Measurements from ENCODE around the gene L3MBTL3.

Gene L3MBTL3

GRCh38 chr6:130119211-130119610, 100.8 kb downstream of the L3MBTL3 start:
- in situ Hi-C loops (cut with MboI; ENCODE audit: low pct_unique_long_range_greater_than_20kb, low sequenced_read_pairs, unreplicated experiment) = no loop called here
- DNase-seq (ENCODE audit: low spot score) = no peak
- TF ChIP-seq CTCF (IDR thresholded peaks at IDR 0.05; ENCODE audit: extremely low read depth, insufficient read depth, missing control alignments) = no peak

- no peak for DNase-seq (ENCODE audit: low spot score)
- in situ Hi-C loops (cut with MboI; ENCODE audit: low pct_unique_long_range_greater_than_20kb, low sequenced_read_pairs, unreplicated experiment) = no loop called here
- no peak for TF ChIP-seq CTCF (IDR thresholded peaks at IDR 0.05; ENCODE audit: extremely low read depth, insufficient read depth, missing control alignments)
Measured at GRCh38 chr6:130120731-130121130, 102.3 kb downstream of the L3MBTL3 start.

GRCh38 chr6:130122243-130122642, 103.9 kb downstream of the L3MBTL3 start:
- no peak for DNase-seq (ENCODE audit: low spot score)
- TF ChIP-seq CTCF (IDR thresholded peaks at IDR 0.05; ENCODE audit: extremely low read depth, insufficient read depth, missing control alignments) = no peak
- in situ Hi-C loops (cut with MboI; ENCODE audit: low pct_unique_long_range_greater_than_20kb, low sequenced_read_pairs, unreplicated experiment) = no loop called here

- in situ Hi-C loops (cut with MboI; ENCODE audit: low pct_unique_long_range_greater_than_20kb, low sequenced_read_pairs, unreplicated experiment) = no loop called here
- no peak for DNase-seq (ENCODE audit: low spot score)
- TF ChIP-seq CTCF (IDR thresholded peaks at IDR 0.05; ENCODE audit: extremely low read depth, insufficient read depth, missing control alignments) = no peak
Measured at GRCh38 chr6:130127195-130127594, 108.8 kb downstream of the L3MBTL3 start.

- TF ChIP-seq CTCF (IDR thresholded peaks at IDR 0.05; ENCODE audit: extremely low read depth, insufficient read depth, missing control alignments) = no peak
- in situ Hi-C loops (cut with MboI; ENCODE audit: low pct_unique_long_range_greater_than_20kb, low sequenced_read_pairs, unreplicated experiment) = no loop called here
- DNase-seq (ENCODE audit: low spot score) = no peak
Measured at GRCh38 chr6:130128326-130128725, 109.9 kb downstream of the L3MBTL3 start.

GRCh38 chr6:130129762-130130246, 111.4 kb downstream of the L3MBTL3 start:
- in situ Hi-C loops (cut with MboI; ENCODE audit: low pct_unique_long_range_greater_than_20kb, low sequenced_read_pairs, unreplicated experiment) = no loop called here
- TF ChIP-seq CTCF (IDR thresholded peaks at IDR 0.05; ENCODE audit: extremely low read depth, insufficient read depth, missing control alignments) = no peak
- DNase-seq (ENCODE audit: low spot score) = no peak

- DNase-seq (ENCODE audit: low spot score) = peak; percentile 11
- in situ Hi-C loops (cut with MboI; ENCODE audit: low pct_unique_long_range_greater_than_20kb, low sequenced_read_pairs, unreplicated experiment) = no loop called here
- no peak for TF ChIP-seq CTCF (IDR thresholded peaks at IDR 0.05; ENCODE audit: extremely low read depth, insufficient read depth, missing control alignments)
Measured at GRCh38 chr6:130132286-130132701, 113.9 kb downstream of the L3MBTL3 start.
